HG03439 (cell line): ENCODE data around the gene MYADML2.
A peak's percentile ranks its signal among the peaks of the same experiment; 100 is the strongest.

Experiments
- ATAC-seq: cut with Tn5 transposase; IDR thresholded peaks from one replicate; pipeline ENCODE4 v1.9.1; 2021; ENCODE audit warnings: mild to moderate bottlenecking, moderate library complexity; ENCODE audit not compliant: unreplicated experiment

Gene MYADML2

GRCh38 chr17:81926451-81927151 lies 20.4 kb downstream of the MYADML2 start:
- peak; percentile 23 for ATAC-seq

GRCh38 chr17:81925860-81926450 lies 21.1 kb downstream of the MYADML2 start:
- no peak for ATAC-seq

GRCh38 chr17:81924557-81925532 lies 22.2 kb downstream of the MYADML2 start:
- ATAC-seq = no peak

GRCh38 chr17:81923302-81924260 lies 23.5 kb downstream of the MYADML2 start:
- no peak for ATAC-seq

GRCh38 chr17:81922566-81923301 lies 24.3 kb downstream of the MYADML2 start:
- ATAC-seq = no peak

- ATAC-seq = no peak
Observed at GRCh38 chr17:81921996-81922565, 25.0 kb downstream of the MYADML2 start.

- ATAC-seq = no peak
Observed at GRCh38 chr17:81921537-81921862, 25.5 kb downstream of the MYADML2 start.

- ATAC-seq = no peak
Observed at GRCh38 chr17:81920612-81921536, 26.2 kb downstream of the MYADML2 start.

- ATAC-seq = no peak
Observed at GRCh38 chr17:81918832-81919545, 28.0 kb downstream of the MYADML2 start.

GRCh38 chr17:81918333-81918669 lies 28.7 kb downstream of the MYADML2 start:
- ATAC-seq = peak; percentile 9

GRCh38 chr17:81917565-81918332 lies 29.3 kb downstream of the MYADML2 start, which contains the start of gene SIRT7:
Gene SIRT7, minus strand, starts transcription at chr17:81918176. Its CDS starts 45 bp downstream, at chr17:81918131.
- ATAC-seq = peak; percentile 60

GRCh38 chr17:81916234-81917001 lies 30.6 kb downstream of the MYADML2 start:
- no peak for ATAC-seq

GRCh38 chr17:81915331-81915730 lies 31.7 kb downstream of the MYADML2 start:
- no peak for ATAC-seq

GRCh38 chr17:81914103-81914850 lies 32.8 kb downstream of the MYADML2 start:
- no peak for ATAC-seq

GRCh38 chr17:81913394-81914102 lies 33.5 kb downstream of the MYADML2 start:
- no peak for ATAC-seq
